ENCODE results near the gene ACVR1. TPM values are rescaled to one million over a fixed set of nuclear protein-coding genes. Genes with fewer than 3 reads are reported as not detected.
"Not testable (repeated sequence)": the region's sequence is repeated elsewhere in the genome, so short reads cannot be mapped to it uniquely, and the experiment has no call there.

The ACVR1 gene
- total RNA-seq, 1 donor from 2014 or later, result 14.9 TPM

DNA sequence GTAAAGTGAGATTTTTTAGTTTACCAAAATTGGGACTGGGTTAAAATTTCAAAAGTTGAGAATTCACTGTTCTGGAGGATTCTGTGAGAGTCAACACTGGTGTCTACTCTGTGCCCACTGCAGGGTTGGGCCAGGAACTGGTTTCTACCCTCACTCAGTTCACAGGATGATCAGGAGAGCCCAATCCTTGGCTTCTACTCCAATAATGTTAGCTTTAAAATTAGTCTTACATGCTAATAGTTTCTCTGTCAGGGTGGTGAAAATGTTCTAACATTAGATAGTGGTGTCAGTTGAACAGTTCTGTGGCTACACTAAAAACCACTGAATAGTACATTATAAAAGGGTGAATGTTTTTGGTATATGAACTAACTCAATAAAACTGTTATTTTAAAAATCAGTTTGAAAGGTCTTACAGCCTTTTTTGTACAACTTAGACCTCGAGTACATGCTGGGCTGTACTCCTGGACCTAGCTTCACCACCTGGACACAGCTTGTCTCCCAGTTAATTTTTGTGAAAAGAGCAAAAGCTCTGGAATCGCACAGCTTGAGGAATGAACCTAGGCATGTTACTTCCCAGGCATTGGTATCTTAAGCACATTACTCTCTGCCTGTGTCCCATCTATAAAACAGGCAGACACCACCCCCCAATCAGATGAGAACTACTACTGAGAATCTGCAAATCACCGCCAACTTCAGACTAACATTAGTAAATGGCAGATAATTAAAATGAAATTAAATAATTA is 44.4 kb downstream of the ACVR1 start:
- ATAC-seq (peak; percentile 33), DNase-seq (ENCODE audit: low spot score) (no peak)

- no peak for DNase-seq (ENCODE audit: low spot score)
- peak; percentile 48 for ATAC-seq
Measured at GRCh38 chr2:157830696-157831570, 45.2 kb downstream of the ACVR1 start.

DNA sequence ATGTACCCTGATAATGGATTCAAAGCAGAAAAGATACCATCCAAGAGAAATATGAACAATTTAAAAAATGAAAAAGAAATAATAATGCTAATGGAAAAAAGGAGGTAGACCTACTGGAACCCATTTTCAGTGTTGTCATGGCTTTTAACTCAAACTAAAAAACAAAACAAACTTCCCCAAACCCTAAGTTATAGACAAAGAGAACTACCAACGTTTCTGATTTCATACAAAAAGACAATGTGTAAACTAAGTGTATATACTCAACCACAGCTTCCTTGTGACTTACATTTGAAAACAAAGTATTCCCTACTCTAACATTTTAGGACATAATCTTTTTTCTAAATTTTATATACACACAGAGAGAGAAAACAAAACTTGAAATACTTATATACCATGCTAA is 45.9 kb downstream of the ACVR1 start:
- ATAC-seq (no peak), DNase-seq (ENCODE audit: low spot score) (no peak)

DNA sequence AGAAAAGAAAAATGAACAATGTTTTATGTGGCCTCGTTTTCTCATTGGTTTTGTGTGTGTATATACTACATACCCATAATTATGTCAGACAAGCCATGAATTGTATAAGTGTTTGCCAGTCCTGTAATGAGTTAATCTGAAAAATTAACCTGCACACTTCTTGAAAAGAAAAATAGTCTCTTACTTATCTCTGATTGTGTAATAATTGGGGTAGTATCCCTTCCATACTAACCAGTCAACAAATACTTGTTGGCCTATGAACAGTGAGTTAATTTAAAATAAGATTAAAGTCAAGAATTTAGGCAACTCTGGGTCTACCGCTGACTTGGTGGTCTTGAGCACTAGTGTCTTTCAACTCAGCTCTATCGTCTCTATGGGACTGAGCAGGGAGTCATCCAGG is 48.8 kb downstream of the ACVR1 start:
- DNase-seq (ENCODE audit: low spot score) (no peak), ATAC-seq (no peak)

- DNase-seq (ENCODE audit: low spot score); ATAC-seq: not testable (repeated sequence)
Measured at GRCh38 chr2:157826644-157827043, 49.5 kb downstream of the ACVR1 start.

GRCh38 chr2:157825885-157826284 is 50.2 kb downstream of the ACVR1 start:
- DNase-seq (ENCODE audit: low spot score), result no peak
- ATAC-seq, result no peak

- DNase-seq (ENCODE audit: low spot score) (no peak), ATAC-seq (peak; percentile 39)
Measured at GRCh38 chr2:157822993-157823392, 53.1 kb downstream of the ACVR1 start.

GRCh38 chr2:157822533-157822932 is 53.6 kb downstream of the ACVR1 start:
- ATAC-seq (peak; percentile 77), DNase-seq (ENCODE audit: low spot score) (peak; percentile 55)

GRCh38 chr2:157821519-157822131 is 54.5 kb downstream of the ACVR1 start:
- peak; percentile 42 for ATAC-seq

GRCh38 chr2:157820193-157820592 is 55.9 kb downstream of the ACVR1 start:
- no peak for DNase-seq (ENCODE audit: low spot score)
- ATAC-seq, result no peak

More at GRCh38 chr2:157821519-157822131, 54.5 kb downstream of the ACVR1 start:
- DNase-seq (ENCODE audit: low spot score), result no peak

DNA sequence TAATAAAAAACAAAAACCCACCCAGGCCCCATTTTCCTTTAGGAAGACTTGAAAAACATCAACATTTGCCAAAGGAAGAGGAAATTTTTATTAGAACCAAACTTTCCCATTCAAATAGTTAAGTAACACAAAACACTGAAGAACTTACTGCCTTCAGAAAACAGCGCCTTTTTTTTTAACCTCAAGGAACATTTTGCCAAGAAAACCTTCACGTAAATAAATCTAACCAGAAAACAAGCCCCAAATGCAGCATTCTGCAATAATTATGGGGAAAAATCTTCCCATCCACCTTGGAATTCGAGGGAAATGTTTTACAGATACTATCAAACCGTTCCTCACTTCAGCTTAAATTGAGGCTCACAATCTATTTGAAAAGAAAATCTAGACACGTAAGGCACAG is 56.4 kb downstream of the ACVR1 start:
- ATAC-seq, result no peak
- no peak for DNase-seq (ENCODE audit: low spot score)

DNA sequence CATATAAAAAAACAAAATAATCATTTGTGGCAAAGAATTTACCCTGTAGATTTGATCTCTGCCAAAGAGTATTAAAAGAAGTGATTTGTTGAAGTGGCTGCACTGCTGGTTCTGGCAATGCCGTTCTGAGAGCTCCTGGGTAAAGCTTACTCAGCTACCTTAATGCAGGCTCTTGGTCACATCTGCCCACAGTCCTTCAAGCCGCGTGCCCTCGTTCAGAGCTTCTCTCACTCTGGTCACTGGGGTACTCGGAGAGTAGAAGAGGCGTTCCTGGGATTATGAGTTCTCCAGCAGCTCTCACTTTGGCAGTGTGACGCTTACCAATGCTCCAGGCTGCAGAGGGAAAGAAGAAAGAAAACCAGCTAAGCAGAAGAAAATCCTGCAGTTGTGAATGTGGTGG is 57.9 kb downstream of the ACVR1 start:
- DNase-seq (ENCODE audit: low spot score) (no peak), ATAC-seq (no peak)

GRCh38 chr2:157815421-157815820 is 60.7 kb downstream of the ACVR1 start:
- ATAC-seq (no peak), DNase-seq (ENCODE audit: low spot score) (no peak)

- DNase-seq (ENCODE audit: low spot score) (no peak), ATAC-seq (peak; percentile 63)
Measured at GRCh38 chr2:157813467-157813866, 62.7 kb downstream of the ACVR1 start.

GRCh38 chr2:157810037-157810436 is 66.1 kb downstream of the ACVR1 start:
- ATAC-seq (peak; percentile 88), DNase-seq (ENCODE audit: low spot score) (no peak)

- DNase-seq (ENCODE audit: low spot score) (no peak), ATAC-seq (no peak)
Measured at GRCh38 chr2:157809212-157809611, 66.9 kb downstream of the ACVR1 start.

DNA sequence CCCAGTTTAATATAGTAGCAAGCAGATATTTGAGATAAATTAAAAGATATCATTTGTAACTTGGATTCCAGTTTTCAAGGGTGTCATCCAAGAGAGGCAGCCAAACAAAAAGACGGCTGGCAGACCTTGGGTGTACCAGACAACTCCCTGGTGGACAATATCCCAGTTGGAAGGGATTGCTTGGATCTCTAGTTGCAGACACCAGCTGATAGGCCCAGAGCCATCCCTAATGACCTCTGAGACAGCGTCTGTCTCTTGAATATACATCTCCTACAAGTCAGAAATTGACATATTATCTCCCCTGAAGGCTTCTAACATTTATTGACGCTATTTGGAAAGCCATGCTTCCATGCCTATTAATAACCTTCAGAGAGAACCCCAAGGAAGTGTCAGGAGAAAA is 67.7 kb downstream of the ACVR1 start:
- DNase-seq (ENCODE audit: low spot score), result no peak
- ATAC-seq, result peak; percentile 63

DNA sequence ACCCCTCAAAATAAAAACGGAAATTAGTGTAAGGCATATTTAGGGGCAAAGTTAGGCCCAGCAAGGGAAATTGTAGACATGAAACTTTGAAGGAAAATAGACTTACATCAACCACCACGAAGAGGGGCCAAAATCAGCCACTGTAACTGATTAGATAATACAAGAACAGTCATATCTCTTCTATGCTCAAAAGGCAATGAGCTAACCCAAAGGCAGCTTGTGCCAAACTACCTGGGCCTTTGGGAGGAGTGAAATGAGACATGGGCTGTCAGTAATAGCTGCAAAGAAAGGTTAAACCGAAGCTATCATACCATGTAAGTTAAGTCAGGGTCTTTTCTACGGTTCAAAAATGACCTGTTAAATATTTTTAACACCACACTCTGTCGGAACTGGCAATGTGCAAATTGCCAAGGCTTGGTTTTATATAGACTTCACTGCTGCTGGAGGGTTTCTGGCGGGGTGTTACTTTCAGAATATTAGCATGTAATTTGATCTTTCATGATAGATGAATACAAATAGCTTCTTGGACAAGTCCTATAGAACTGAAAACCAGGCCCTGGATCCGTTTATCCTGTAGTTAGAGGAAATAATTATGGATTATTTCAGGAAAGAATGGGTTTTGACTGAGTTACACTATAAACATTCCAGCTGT is 69.6 kb downstream of the ACVR1 start:
- no peak for ATAC-seq
- DNase-seq (ENCODE audit: low spot score), result no peak

DNA sequence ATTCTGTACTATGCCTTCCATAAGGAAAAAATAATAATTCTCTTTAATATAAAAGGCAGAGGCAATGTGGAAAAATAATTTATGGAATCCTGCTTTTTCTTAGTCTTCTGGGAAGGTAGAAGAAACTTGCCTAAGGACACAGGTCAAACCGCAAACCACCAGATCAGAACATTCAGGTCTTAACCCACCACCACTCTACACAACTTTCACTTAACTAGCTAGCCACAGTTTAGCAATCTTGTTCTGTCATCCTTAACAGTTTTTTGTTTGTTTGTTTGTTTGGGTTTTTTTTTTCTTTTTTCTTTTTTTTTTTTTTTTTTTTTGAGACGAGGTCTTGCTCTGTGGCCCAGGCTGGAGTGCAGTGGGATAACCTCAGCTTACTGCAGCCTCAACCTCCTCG is 70.6 kb downstream of the ACVR1 start:
- ATAC-seq, result no peak

DNA sequence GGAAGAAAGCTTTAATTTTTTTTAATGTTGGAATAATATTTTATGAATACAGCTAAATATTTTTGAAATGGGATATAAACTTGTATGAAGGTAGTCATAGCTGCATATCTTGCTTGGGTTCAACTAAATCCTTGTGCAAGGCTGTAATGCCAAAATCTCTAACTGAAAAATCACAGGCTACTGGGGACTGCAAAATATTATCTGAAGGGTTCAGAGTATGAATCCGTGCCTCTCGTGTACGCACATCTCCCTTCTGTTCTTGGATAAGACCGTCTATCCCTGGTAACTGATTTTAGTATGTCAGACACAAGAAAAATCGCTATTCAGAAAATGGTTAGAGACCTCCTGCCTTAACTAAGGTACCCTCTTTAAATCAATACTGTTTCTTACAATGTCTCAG is 71.8 kb downstream of the ACVR1 start:
- DNase-seq (ENCODE audit: low spot score) (no peak), ATAC-seq (no peak)

More for the DNA sequence above, 70.6 kb downstream of the ACVR1 start:
- no peak for DNase-seq (ENCODE audit: low spot score)

DNA sequence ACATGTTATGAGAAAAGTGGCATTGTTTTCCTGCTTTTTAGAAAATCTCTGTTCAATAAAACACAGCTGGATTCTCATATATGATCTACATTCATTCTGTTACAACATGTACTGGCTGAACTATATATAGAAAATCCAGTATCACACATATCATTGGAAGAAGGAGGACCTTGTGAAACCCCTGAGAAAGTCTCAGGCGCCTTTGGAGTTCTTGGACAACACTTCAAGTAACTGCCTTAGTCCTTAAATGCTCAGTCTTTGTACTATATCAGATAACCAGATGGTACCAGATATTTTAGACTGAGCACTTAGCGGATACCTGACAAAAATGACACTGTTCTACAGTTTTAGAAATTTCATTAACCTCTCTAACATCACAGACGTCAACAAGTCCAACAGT is 72.2 kb downstream of the ACVR1 start:
- ATAC-seq (no peak), DNase-seq (ENCODE audit: low spot score) (no peak)

All from left lobe of liver (tissue), 2 donors.